ENCODE data around the gene GFRA1.
"Not testable (repeated sequence)": the region's sequence is repeated elsewhere in the genome, so short reads cannot be mapped to it uniquely, and the experiment has no call there.

GFRA1 gene

GRCh38 chr10:116168745-116169144, 104.3 kb downstream of the GFRA1 start (continued):
- TF ChIP-seq PRDM4 (tag by site-specific recombination; IDR thresholded peaks at IDR 0.05) (peak; percentile 91), ZNF114 (tag by site-specific recombination; IDR thresholded peaks at IDR 0.05) (no peak), ZNF580 (tag by site-specific recombination; IDR thresholded peaks at IDR 0.05) (peak; percentile 67; the same call in 1 of the 2 replicates), ZIC2 (tag by site-specific recombination; IDR thresholded peaks at IDR 0.05) (0 out of 2 replicates have a peak, but pooled peaks have one; percentile 5), ZNF548 (tag by site-specific recombination; IDR thresholded peaks at IDR 0.05) (no peak), GLIS1 (tag by site-specific recombination; IDR thresholded peaks at IDR 0.05) (peak; percentile 62), FEZF1 (tag by site-specific recombination; IDR thresholded peaks at IDR 0.05) (peak; percentile 69), TCF7L2 (IDR thresholded peaks at IDR 0.05; ENCODE audit: borderline replicate concordance, low read depth, low read length) (peak; percentile 78; the same call in 1 of the 2 replicates), ZNF658 (tag by site-specific recombination; IDR thresholded peaks at IDR 0.05) (no peak), SCRT2 (tag by site-specific recombination; IDR thresholded peaks at IDR 0.05) (no peak), ZNF843 (tag by site-specific recombination; IDR thresholded peaks at IDR 0.05) (peak; percentile 90)

- no peaks in the 10 kb centered on the region for H3K9me3 ChIP-seq (ENCODE audit: control insufficient read depth, insufficient read depth, low read depth, low read length)
- H3K4me3 ChIP-seq (ENCODE audit: low read depth, low read length): no peak overlapping the region
- TF ChIP-seq ZNF202 (tag by site-specific recombination; IDR thresholded peaks at IDR 0.05; ENCODE audit: borderline replicate concordance) (no peak), ZIC2 (tag by site-specific recombination; IDR thresholded peaks at IDR 0.05) (peak; percentile 99)
- peak overlapping the region; percentile 64; the same call in 1 of the 2 replicates for H3K27ac ChIP-seq (ENCODE audit: extremely low read depth, low read depth, low read length)
- H3K36me3 ChIP-seq (ENCODE audit: control insufficient read depth in 2 of 2, insufficient read depth in 1 of 2, low read length in 2 of 2): no peaks in the 10 kb centered on the region
- H3K4me1 ChIP-seq (ENCODE audit: control insufficient read depth, insufficient read depth, low read length): peaks cover 24% of the 10 kb centered on the region
- POLR2A ChIA-PET: interaction anchor here (1.0 kb wide), 1 partner anchor 16 kb away, joined by 3 read pairs; no protein-coding TSS in a partner anchor
- CTCF ChIA-PET: interaction anchor here (0.9 kb wide), 1 partner anchor 119 kb away, joined by 3 read pairs; no protein-coding TSS in a partner anchor
Observed at GRCh38 chr10:116168329-116168728, 104.7 kb downstream of the GFRA1 start.

- POLR2A ChIA-PET; H3K27ac ChIP-seq (ENCODE audit: extremely low read depth, low read depth, low read length); H3K36me3 ChIP-seq (ENCODE audit: control insufficient read depth in 2 of 2, insufficient read depth in 1 of 2, low read length in 2 of 2); H3K9me3 ChIP-seq (ENCODE audit: control insufficient read depth, insufficient read depth, low read depth, low read length); H3K4me3 ChIP-seq (ENCODE audit: low read depth, low read length): not testable (repeated sequence)
- peaks cover 24% of the 10 kb centered on the region for H3K4me1 ChIP-seq (ENCODE audit: control insufficient read depth, insufficient read depth, low read length)
- TF ChIP-seq ZNF146 (tag by site-specific recombination; IDR thresholded peaks at IDR 0.05) (peak; percentile 79), ZNF580 (tag by site-specific recombination; IDR thresholded peaks at IDR 0.05) (peak; percentile 62; the same call in 1 of the 2 replicates)
- CTCF ChIA-PET: interaction anchor here (0.5 kb wide), 1 partner anchor 17 kb away, joined by 3 read pairs; no protein-coding TSS in a partner anchor
Observed at GRCh38 chr10:116165941-116166340, 107.1 kb downstream of the GFRA1 start.

- no peak overlapping the region for H3K27ac ChIP-seq (ENCODE audit: extremely low read depth, low read depth, low read length)
- no peaks in the 10 kb centered on the region for H3K9me3 ChIP-seq (ENCODE audit: control insufficient read depth, insufficient read depth, low read depth, low read length)
- CTCF ChIA-PET: interaction anchor here (1.1 kb wide), 1 partner anchor 43 kb away, joined by 4 read pairs; no protein-coding TSS in a partner anchor
- H3K4me3 ChIP-seq (ENCODE audit: low read depth, low read length): no peak overlapping the region
- POLR2A ChIA-PET: no interaction called here
- no peaks in the 10 kb centered on the region for H3K36me3 ChIP-seq (ENCODE audit: control insufficient read depth in 2 of 2, insufficient read depth in 1 of 2, low read length in 2 of 2)
- H3K4me1 ChIP-seq (ENCODE audit: control insufficient read depth, insufficient read depth, low read length): peaks cover 13% of the 10 kb centered on the region
- TF ChIP-seq ELK4 (IDR thresholded peaks at IDR 0.05; ENCODE audit: borderline replicate concordance, low read depth, low read length) (no peak), GFI1B (tag by site-specific recombination; IDR thresholded peaks at IDR 0.05) (no peak), WT1 (tag by site-specific recombination; IDR thresholded peaks at IDR 0.05) (no peak), ZSCAN16 (tag by site-specific recombination; IDR thresholded peaks at IDR 0.05) (no peak), FEZF1 (tag by site-specific recombination; IDR thresholded peaks at IDR 0.05) (no peak), ZBTB26 (tag by site-specific recombination; optimal IDR thresholded peaks at IDR 0.05) (no peak), ZNF544 (tag by site-specific recombination; IDR thresholded peaks at IDR 0.05) (no peak), ZNF114 (tag by site-specific recombination; IDR thresholded peaks at IDR 0.05) (no peak), SALL2 (tag by site-specific recombination; IDR thresholded peaks at IDR 0.05; ENCODE audit: borderline replicate concordance) (no peak), CTCF (tag by site-specific recombination; IDR thresholded peaks at IDR 0.05) (no peak), ZNF529 (tag by site-specific recombination; IDR thresholded peaks at IDR 0.05; ENCODE audit: insufficient replicate concordance) (no peak), PRDM1 (tag by site-specific recombination; IDR thresholded peaks at IDR 0.05) (no peak)
Observed at GRCh38 chr10:116164291-116164690, 108.7 kb downstream of the GFRA1 start.

Measured in HEK293 (cell line).